ENCODE measurements around the gene SSBP2.
"Not testable (repeated sequence)": the region's sequence is repeated elsewhere in the genome, so short reads cannot be mapped to it uniquely, and the experiment has no call there.

SSBP2 gene

GRCh38 chr5:81417052-81417451 lies 333.8 kb downstream of the SSBP2 start:
- H3K27me3 ChIP-seq (ENCODE audit: control insufficient read depth, insufficient read depth, low read length), result no peaks in the 10 kb centered on the region
- no peak overlapping the region for H3K4me3 ChIP-seq (ENCODE audit: low read depth, low read length)
- H3K36me3 ChIP-seq (ENCODE audit: control insufficient read depth, insufficient read depth, low read length), result peaks cover 5% of the 10 kb centered on the region; the same call in 1 of the 2 replicates
- no peak overlapping the region for H3K27ac ChIP-seq (ENCODE audit: low read depth, low read length)
- no peaks in the 10 kb centered on the region for H3K9me3 ChIP-seq (ENCODE audit: control insufficient read depth, insufficient read depth, low read length)
- H3K9ac ChIP-seq (ENCODE audit: low read depth, low read length), result no peak overlapping the region
- H3K4me1 ChIP-seq (ENCODE audit: control insufficient read depth, insufficient read depth, low read length), result no peaks in the 10 kb centered on the region; the same call in 1 of the 2 replicates

DNA sequence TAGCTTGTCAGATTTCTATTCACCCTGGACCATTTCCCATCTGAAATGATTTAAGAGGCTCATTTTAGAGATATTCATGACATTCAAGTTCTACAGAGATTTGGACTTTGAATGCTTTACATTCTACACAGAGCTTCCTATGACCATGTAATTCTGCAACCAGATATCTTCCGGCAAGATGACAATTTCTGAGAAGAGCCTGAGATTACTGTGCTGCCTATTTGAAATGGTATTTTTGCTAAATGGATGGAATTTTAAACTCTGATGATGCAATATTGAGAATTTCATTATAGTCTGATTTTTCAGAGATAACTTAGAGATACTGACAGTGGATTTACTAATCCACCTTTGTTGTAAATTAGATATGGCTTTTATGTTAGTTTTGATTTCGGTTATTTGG lies 341.0 kb downstream of the SSBP2 start:
- Histone ChIP-seq H3K9me3 (ENCODE audit: control insufficient read depth, insufficient read depth, low read length) (no peaks in the 10 kb centered on the region), H3K27ac (ENCODE audit: low read depth, low read length) (no peak overlapping the region), H3K4me3 (ENCODE audit: low read depth, low read length) (no peak overlapping the region), H3K27me3 (ENCODE audit: control insufficient read depth, insufficient read depth, low read length) (no peaks in the 10 kb centered on the region), H3K4me1 (ENCODE audit: control insufficient read depth, insufficient read depth, low read length) (0 out of 2 replicates have a peak, but pooled peaks cover 4% of the 10 kb centered on the region), H3K36me3 (ENCODE audit: control insufficient read depth, insufficient read depth, low read length) (no peaks in the 10 kb centered on the region), H3K9ac (ENCODE audit: low read depth, low read length) (no peak overlapping the region)

DNA sequence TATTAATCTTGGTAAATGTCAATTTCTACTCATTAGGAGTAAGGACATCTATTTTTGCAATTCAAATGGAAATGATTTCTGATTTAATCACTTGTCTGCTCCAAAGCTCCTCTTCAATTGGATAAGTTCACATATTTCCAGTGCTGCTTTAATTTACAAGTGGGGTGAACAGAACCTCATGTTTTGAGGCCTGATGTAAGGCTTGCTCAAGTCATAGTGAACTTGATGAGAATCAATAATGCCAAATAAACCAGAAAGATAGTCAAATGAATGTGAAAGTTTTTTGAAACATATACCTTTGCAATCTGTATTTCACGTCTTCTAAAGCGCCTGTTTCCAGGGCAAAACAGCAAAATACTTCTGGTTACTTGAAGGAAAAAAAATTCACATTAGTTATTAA lies 341.5 kb downstream of the SSBP2 start:
- Histone ChIP-seq H3K27ac (ENCODE audit: low read depth, low read length) (no peak overlapping the region), H3K4me1 (ENCODE audit: control insufficient read depth, insufficient read depth, low read length) (0 out of 2 replicates have a peak, but pooled peaks cover 4% of the 10 kb centered on the region), H3K4me3 (ENCODE audit: low read depth, low read length) (no peak overlapping the region), H3K27me3 (ENCODE audit: control insufficient read depth, insufficient read depth, low read length) (no peaks in the 10 kb centered on the region), H3K9ac (ENCODE audit: low read depth, low read length) (no peak overlapping the region), H3K9me3 (ENCODE audit: control insufficient read depth, insufficient read depth, low read length) (no peaks in the 10 kb centered on the region), H3K36me3 (ENCODE audit: control insufficient read depth, insufficient read depth, low read length) (no peaks in the 10 kb centered on the region)

DNA sequence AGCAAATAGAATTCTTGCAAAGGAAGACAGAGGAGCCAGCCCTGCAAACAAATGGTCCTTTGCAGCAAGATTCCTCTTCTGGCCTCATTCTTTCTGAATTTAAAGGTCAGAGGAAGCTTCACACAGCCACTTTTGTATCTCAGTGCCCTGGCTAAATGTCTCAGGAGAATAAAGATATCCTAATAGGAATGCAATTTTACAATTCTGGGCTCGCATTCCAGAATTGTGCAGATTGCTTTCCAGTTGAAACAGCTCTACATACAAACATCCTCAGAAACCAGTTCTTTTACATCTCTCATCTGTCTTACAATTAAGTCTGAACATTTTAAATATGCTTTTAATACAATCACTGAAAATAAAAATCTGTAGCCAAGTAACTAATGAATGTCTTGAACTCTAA lies 342.4 kb downstream of the SSBP2 start:
- no peaks in the 10 kb centered on the region for H3K9me3 ChIP-seq (ENCODE audit: control insufficient read depth, insufficient read depth, low read length)
- no peaks in the 10 kb centered on the region for H3K27me3 ChIP-seq (ENCODE audit: control insufficient read depth, insufficient read depth, low read length)
- H3K9ac ChIP-seq (ENCODE audit: low read depth, low read length), result no peak overlapping the region
- H3K4me3 ChIP-seq (ENCODE audit: low read depth, low read length), result no peak overlapping the region
- H3K36me3 ChIP-seq (ENCODE audit: control insufficient read depth, insufficient read depth, low read length), result no peaks in the 10 kb centered on the region
- no peak overlapping the region for H3K27ac ChIP-seq (ENCODE audit: low read depth, low read length)
- H3K4me1 ChIP-seq (ENCODE audit: control insufficient read depth, insufficient read depth, low read length), result 0 out of 2 replicates have a peak, but pooled peaks cover 4% of the 10 kb centered on the region

GRCh38 chr5:81407811-81408210 lies 343.1 kb downstream of the SSBP2 start:
- not testable (repeated sequence) for H3K9me3 ChIP-seq (ENCODE audit: control insufficient read depth, insufficient read depth, low read length); H3K36me3 ChIP-seq (ENCODE audit: control insufficient read depth, insufficient read depth, low read length); H3K9ac ChIP-seq (ENCODE audit: low read depth, low read length); H3K4me3 ChIP-seq (ENCODE audit: low read depth, low read length); H3K27ac ChIP-seq (ENCODE audit: low read depth, low read length); H3K27me3 ChIP-seq (ENCODE audit: control insufficient read depth, insufficient read depth, low read length); H3K4me1 ChIP-seq (ENCODE audit: control insufficient read depth, insufficient read depth, low read length)

- H3K27me3 ChIP-seq (ENCODE audit: control insufficient read depth, insufficient read depth, low read length), result no peaks in the 10 kb centered on the region
- H3K9ac ChIP-seq (ENCODE audit: low read depth, low read length), result no peak overlapping the region
- no peaks in the 10 kb centered on the region for H3K9me3 ChIP-seq (ENCODE audit: control insufficient read depth, insufficient read depth, low read length)
- no peaks in the 10 kb centered on the region for H3K36me3 ChIP-seq (ENCODE audit: control insufficient read depth, insufficient read depth, low read length)
- no peak overlapping the region for H3K4me3 ChIP-seq (ENCODE audit: low read depth, low read length)
- H3K27ac ChIP-seq (ENCODE audit: low read depth, low read length), result no peak overlapping the region
- 0 out of 2 replicates have a peak, but pooled peaks cover 4% of the 10 kb centered on the region for H3K4me1 ChIP-seq (ENCODE audit: control insufficient read depth, insufficient read depth, low read length)
Observed at GRCh38 chr5:81405126-81405891, 345.6 kb downstream of the SSBP2 start.

GRCh38 chr5:81402192-81402930 lies 348.5 kb downstream of the SSBP2 start:
- no peak overlapping the region for H3K9ac ChIP-seq (ENCODE audit: low read depth, low read length)
- H3K27ac ChIP-seq (ENCODE audit: low read depth, low read length), result no peak overlapping the region
- H3K9me3 ChIP-seq (ENCODE audit: control insufficient read depth, insufficient read depth, low read length), result no peaks in the 10 kb centered on the region
- no peaks in the 10 kb centered on the region for H3K36me3 ChIP-seq (ENCODE audit: control insufficient read depth, insufficient read depth, low read length)
- H3K27me3 ChIP-seq (ENCODE audit: control insufficient read depth, insufficient read depth, low read length), result no peaks in the 10 kb centered on the region
- no peaks in the 10 kb centered on the region for H3K4me1 ChIP-seq (ENCODE audit: control insufficient read depth, insufficient read depth, low read length)
- H3K4me3 ChIP-seq (ENCODE audit: low read depth, low read length), result no peak overlapping the region

GRCh38 chr5:81401266-81401665 lies 349.6 kb downstream of the SSBP2 start:
- no peak overlapping the region for H3K9ac ChIP-seq (ENCODE audit: low read depth, low read length)
- H3K27ac ChIP-seq (ENCODE audit: low read depth, low read length), result no peak overlapping the region
- no peak overlapping the region for H3K4me3 ChIP-seq (ENCODE audit: low read depth, low read length)
- H3K27me3 ChIP-seq (ENCODE audit: control insufficient read depth, insufficient read depth, low read length), result no peaks in the 10 kb centered on the region
- no peaks in the 10 kb centered on the region for H3K4me1 ChIP-seq (ENCODE audit: control insufficient read depth, insufficient read depth, low read length)
- H3K36me3 ChIP-seq (ENCODE audit: control insufficient read depth, insufficient read depth, low read length), result no peaks in the 10 kb centered on the region
- H3K9me3 ChIP-seq (ENCODE audit: control insufficient read depth, insufficient read depth, low read length), result no peaks in the 10 kb centered on the region

DNA sequence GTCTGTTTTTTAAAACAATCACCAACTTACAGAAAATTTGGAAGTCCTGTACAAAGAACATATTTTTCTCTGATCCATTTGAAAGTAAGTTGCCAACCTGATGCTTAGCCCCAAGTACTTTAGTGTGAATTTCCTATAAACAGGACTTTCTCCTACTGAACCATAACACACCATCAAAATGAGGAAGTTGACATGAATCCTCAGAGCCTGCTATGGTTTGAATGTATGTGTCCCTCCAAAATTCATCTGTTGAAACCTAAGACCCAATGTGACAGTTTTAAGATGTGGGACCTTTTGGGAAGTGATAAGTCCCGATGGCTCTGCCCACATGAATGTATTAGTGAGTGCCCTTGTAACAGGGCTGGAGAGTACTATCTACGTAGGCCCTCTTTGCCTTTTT lies 350.5 kb downstream of the SSBP2 start:
- peaks cover under 1% of the 10 kb centered on the region; the same call in 1 of the 2 replicates for H3K27me3 ChIP-seq (ENCODE audit: control insufficient read depth, insufficient read depth, low read length)
- H3K9ac ChIP-seq (ENCODE audit: low read depth, low read length), result no peak overlapping the region
- H3K36me3 ChIP-seq (ENCODE audit: control insufficient read depth, insufficient read depth, low read length), result no peaks in the 10 kb centered on the region
- H3K4me1 ChIP-seq (ENCODE audit: control insufficient read depth, insufficient read depth, low read length), result no peaks in the 10 kb centered on the region
- H3K27ac ChIP-seq (ENCODE audit: low read depth, low read length), result no peak overlapping the region
- no peak overlapping the region for H3K4me3 ChIP-seq (ENCODE audit: low read depth, low read length)
- no peaks in the 10 kb centered on the region for H3K9me3 ChIP-seq (ENCODE audit: control insufficient read depth, insufficient read depth, low read length)

- H3K9me3 ChIP-seq (ENCODE audit: control insufficient read depth, insufficient read depth, low read length), result no peaks in the 10 kb centered on the region
- H3K4me1 ChIP-seq (ENCODE audit: control insufficient read depth, insufficient read depth, low read length), result no peaks in the 10 kb centered on the region
- no peak overlapping the region for H3K27ac ChIP-seq (ENCODE audit: low read depth, low read length)
- H3K9ac ChIP-seq (ENCODE audit: low read depth, low read length), result no peak overlapping the region
- H3K4me3 ChIP-seq (ENCODE audit: low read depth, low read length), result no peak overlapping the region
- H3K36me3 ChIP-seq (ENCODE audit: control insufficient read depth, insufficient read depth, low read length), result no peaks in the 10 kb centered on the region
- H3K27me3 ChIP-seq (ENCODE audit: control insufficient read depth, insufficient read depth, low read length), result peaks cover 9% of the 10 kb centered on the region
Observed at GRCh38 chr5:81398741-81399140, 352.2 kb downstream of the SSBP2 start.

DNA sequence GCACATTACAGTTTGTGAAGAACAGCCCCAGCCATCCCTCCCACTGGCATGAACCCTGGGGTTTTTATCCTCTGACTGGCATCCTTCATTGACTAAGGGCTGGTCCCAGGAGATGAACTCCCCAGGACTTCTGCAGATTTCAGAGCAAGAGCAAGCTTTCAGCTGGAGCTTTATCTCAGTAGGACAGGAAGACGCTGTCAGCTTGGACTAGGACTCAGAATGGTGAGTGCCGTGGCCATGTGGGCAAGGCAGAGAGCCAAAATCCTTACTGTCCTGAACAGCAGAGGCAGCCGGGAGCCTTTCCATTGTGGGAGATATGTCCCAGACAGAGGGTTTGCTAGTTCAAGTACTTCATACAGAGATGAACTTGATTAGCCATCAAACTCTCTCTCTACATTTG lies 353.7 kb downstream of the SSBP2 start:
- H3K9me3 ChIP-seq (ENCODE audit: control insufficient read depth, insufficient read depth, low read length), result no peaks in the 10 kb centered on the region
- H3K4me1 ChIP-seq (ENCODE audit: control insufficient read depth, insufficient read depth, low read length), result no peaks in the 10 kb centered on the region

More for the DNA sequence above, 353.7 kb downstream of the SSBP2 start:
- Histone ChIP-seq H3K4me3 (ENCODE audit: low read depth, low read length) (no peak overlapping the region), H3K27ac (ENCODE audit: low read depth, low read length) (no peak overlapping the region), H3K36me3 (ENCODE audit: control insufficient read depth, insufficient read depth, low read length) (no peaks in the 10 kb centered on the region), H3K9ac (ENCODE audit: low read depth, low read length) (no peak overlapping the region), H3K27me3 (ENCODE audit: control insufficient read depth, insufficient read depth, low read length) (peaks cover 14% of the 10 kb centered on the region)
